HL-60/S4 treated with phorbol 12-myristate 13-acetate at 8.2 ng/mL for 4 days and 3 days (cell line): ENCODE results near the gene RASSF3.

Experiments
- in situ Hi-C: fragments of 300-500 bp; cut with MboI; formaldehyde crosslinking; loops from 2 replicates; pipeline ENCODE4 v1.15.0; 2022; ENCODE audit warnings: low sequenced_read_pairs

RASSF3 gene

DNA sequence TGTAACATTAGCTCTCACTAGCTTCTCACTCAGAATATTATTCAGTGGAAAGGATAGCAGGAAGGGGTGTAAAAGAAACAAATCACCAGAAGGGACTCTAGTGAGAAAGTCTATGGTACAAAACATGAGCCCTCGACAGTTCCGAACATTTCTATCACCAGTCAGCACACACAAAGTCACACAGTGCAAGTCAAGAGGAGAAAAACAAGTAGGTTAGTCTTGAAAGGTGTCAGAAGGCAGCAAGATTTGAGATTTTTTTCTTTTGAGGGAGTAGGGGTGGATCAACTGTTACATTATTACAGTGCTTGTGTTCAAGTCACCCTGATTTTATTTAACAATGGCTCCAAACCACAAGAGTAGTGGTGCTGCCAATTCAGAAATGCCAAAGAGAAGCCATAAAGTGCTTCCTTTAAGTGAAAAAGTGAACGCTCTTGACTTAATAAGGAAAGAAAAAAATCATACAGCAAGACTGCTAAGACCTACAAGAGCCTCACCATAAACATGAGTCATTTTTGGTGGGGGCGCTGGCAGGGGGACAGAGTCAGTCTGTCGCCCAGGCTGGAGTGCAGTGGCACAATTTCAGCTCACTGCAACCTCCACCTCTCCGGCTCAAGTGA, 106.7 kb downstream of the RASSF3 start:
- in situ Hi-C loops = no loop called here

GRCh38 chr12:64718649-64719048, 108.4 kb downstream of the RASSF3 start:
- in situ Hi-C loops = no loop called here

DNA sequence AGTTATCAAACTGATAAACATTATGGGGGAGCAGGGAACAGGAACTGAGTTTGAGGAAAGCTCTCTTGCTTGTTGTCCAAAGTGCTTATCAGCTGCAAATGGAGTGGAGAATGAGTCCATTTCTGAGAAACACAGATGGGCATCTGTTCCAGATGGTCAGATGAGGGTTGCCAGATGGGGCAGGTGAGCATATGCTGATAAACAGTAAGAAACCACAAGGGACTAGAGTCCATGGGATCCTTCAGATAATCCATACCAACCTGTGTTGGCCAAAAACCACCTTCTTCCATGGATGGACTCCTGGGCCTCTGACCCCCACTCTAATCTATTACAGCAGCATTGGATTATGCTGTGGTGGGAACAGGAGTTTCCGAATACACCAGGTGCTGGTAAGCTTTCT, 110.6 kb downstream of the RASSF3 start:
- in situ Hi-C loops = no loop called here

- in situ Hi-C loops = no loop called here
These were observed 112.5 kb downstream of the RASSF3 start for GRCh38 chr12:64722835-64723234.

DNA sequence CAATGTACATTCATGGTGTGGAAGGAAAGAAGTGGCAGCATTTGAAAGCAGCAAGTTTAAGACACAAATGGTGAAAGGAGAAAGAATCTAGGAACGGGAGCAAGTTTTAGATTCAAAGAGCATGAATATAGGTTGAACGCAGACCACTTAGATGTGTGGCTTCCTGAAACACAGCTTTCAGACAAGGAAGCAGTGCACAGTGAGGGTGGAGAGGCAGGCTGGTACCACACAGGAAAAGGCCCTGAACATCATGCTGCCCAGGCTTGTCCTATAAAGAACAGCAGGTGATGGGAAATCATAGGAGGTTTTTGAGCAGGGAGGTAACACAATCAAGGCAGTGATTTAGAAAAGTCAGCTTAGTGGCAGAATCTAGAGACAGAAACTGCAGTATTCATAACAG, 113.3 kb downstream of the RASSF3 start:
- in situ Hi-C loops = no loop called here

DNA sequence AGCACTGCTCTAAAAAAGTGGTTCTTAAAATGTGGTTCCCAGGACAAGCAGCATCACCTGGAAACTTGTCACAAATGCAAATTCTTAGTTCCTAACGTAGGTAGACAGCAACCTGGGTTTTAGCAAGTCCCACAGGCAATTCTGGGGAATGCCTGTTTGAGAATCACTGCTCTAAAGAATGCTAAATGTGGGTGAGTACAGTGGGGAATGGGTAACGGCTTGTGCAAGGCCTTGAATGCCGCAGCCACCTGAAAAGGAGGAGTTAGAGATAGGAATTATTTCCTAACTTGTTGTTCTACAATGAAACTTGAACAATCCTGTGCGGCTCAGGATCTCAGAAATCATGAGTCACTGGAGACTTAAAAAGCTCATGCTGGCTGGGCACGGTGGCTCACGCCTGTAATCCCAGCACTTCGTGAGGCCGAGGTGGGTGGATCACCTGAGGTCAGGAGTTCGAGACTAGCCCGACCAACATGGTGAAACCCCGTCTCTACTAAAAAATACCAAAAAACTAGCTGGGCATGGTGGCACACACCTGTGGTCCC, 114.0 kb downstream of the RASSF3 start:
- in situ Hi-C loops = no loop called here

DNA sequence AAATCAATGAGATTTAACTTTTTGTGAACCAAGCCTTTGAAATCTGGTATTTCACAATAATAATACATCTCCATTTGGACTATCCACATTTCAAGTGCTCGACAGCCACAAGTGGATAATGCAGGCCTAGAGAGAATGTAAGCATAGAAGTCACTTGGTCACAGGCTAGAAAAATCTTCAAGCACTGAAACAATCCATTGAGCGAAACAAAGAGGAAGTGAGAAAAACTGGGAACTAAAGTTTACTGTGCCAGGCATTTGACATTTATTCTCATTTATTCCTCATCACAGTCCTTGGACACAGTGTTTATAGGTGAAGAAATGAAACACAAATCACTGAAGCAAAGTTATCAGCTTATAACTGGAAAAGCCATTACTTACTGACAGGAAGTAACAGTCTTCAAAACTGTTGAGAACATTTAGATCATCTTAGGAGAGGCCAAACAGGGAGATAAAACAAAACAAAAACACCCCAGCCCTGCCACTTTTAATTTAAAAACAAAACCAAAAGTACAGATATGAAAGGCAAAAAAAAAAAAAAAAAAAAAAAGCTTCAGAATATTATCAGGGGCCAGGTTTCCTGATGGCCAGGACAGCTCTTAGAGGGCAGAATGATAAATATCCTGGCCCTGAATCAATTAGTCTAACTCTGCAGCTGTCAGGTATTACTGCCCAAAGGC, 119.8 kb downstream of the RASSF3 start:
- in situ Hi-C loops = no loop called here

DNA sequence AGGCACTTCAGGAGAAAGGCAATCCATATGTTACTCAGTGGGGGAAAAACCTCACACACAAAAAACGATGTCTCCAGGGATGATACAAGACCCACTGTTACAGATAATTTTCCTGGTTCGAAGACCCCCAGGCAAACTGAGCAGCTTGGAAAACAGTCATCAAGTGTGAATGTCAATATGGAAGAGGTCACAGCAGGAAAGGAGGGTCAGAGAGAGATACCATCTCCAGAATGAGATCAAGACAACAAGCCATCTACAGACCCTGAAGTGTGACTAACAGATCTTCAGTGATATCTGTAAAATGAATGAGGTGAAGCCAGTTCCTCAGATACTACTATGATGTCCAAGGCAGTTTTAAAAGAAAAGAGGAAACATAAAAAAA, 120.3 kb downstream of the RASSF3 start:
- in situ Hi-C loops = no loop called here

- in situ Hi-C loops = no loop called here
These were observed 121.4 kb downstream of the RASSF3 start for GRCh38 chr12:64731683-64732082.

DNA sequence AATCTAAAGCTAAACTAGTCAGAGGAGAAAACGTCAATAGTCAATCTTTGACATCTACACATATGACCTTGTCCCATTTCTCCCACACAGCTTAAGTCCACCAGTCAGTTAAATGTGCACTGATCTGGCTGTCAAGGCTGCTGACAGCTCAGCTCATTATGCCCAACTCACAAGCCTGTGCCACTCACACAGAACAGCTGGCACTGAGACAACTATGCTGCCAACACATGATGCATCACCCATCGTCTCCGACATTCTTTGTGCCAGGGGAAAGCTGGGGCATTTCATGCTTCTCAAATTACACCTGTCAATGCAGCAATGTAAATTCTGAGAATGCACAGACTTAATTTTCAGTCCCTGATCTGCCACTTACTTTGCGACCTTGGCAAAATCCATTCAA, 123.6 kb downstream of the RASSF3 start:
- in situ Hi-C loops = no loop called here

- in situ Hi-C loops = no loop called here
These were observed 125.1 kb downstream of the RASSF3 start for GRCh38 chr12:64735442-64735841.

DNA sequence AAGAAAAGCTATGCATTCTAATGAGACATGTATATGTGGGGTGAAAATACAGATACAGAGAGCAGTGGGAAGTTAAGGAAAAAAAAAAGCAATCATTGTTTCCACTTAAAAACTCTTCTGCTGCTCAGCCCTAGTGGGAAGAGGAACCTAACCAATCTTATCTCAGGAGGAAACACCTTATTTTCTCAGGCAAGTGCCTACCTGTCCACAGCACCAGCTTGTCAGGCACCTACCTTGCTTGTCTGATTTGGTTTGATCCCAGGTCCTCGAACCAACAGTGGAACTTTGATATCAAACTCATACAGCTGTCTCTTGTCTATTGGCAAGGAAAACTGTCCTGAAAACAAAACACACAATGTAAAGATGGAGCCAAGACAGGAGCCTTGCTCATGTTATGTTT, 126.5 kb downstream of the RASSF3 start:
- in situ Hi-C loops = no loop called here

GRCh38 chr12:64737539-64737938, 127.2 kb downstream of the RASSF3 start:
- in situ Hi-C loops = no loop called here

- in situ Hi-C loops = no loop called here
These were observed 129.5 kb downstream of the RASSF3 start for GRCh38 chr12:64739778-64740177.

GRCh38 chr12:64740646-64741045, 130.4 kb downstream of the RASSF3 start:
- in situ Hi-C loops = no loop called here

GRCh38 chr12:64742416-64742815, 132.1 kb downstream of the RASSF3 start:
- in situ Hi-C loops = no loop called here

GRCh38 chr12:64743206-64743605, 132.9 kb downstream of the RASSF3 start:
- in situ Hi-C loops = no loop called here

DNA sequence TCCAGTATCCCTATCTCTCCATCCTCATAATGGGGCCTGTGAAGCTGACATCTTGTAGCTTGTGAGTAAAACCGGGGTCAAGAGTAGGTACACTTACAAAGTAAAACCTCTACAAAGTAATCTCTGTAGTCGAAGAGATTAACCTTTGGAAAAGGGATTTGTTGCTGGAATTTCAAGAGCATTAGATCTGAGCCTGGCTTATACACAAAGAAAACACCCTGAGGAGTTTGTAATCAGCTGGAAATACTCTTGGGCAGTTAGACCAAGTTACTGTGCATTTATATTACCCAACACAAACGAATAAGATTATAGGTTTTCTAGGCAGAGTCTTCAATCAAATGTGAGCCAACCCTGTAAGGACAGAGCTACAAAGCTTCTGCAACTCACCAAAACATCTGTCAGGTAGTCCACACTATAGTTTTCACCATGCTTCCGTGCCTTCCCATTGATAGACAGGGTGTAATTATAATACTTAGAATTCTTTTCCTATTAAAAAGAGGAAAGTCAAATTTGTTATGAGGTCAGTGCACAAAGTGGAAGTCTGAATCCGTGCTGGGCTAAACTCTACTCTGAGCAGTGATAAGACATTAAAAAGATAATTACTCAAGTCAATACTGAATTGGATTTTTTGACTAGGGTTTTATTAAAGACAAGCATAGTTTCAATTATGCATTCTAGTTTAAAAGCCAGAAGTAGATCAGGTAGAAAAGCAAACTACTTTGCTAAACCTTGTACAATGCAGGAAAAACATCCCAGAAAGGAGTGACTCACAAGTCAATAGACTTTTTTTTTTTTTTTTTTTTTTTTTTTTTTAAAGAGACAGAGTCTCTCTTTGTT, 134.3 kb downstream of the RASSF3 start:
- in situ Hi-C loops = no loop called here

- in situ Hi-C loops = no loop called here
These were observed 135.0 kb downstream of the RASSF3 start for GRCh38 chr12:64745259-64745807.

DNA sequence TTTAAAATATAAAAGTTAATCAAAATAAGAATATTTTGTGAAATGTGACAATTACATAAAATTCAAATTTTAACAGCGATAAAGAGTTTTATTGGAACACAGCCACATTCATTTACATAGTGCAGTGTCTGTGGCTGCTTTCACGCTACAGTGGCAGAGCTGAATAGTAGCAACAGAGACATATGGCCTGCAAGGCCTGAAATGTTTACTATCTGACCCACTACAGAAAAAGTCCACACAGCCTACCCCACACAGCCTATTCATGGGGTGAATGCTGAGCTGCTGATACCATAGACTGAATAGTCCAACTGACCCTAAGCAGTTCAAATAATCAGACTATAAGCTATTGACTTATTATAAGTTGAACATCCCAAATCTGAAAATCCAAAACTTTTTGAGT, 135.7 kb downstream of the RASSF3 start:
- in situ Hi-C loops = no loop called here

DNA sequence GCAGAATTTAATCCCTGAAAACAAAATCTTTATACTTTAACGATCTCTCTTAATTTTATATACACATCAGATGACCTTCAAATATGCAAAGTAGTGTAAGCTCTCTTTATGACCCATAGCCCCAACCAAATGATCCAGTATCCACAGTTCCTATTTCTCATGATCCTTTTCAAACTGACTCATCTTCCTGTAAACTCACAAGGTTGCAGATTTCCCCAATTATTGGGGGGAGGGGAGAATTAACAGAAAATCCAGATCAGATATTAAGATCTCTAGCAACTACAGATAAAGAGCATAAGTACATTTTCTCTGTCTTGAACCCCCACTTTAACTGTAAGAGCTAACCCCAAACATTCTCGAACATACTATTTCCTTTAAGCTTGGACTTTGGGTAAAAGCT, 136.4 kb downstream of the RASSF3 start:
- in situ Hi-C loops = no loop called here
